Ishikawa (cell line): ENCODE measurements around the gene YBX1.

ENCODE experiments used
- CEBPB ChIP-seq: IDR thresholded peaks from 2 replicates; pipeline ENCODE4 v1.6.1; 2012
- CREB1 ChIP-seq: IDR thresholded peaks from 2 replicates; pipeline ENCODE4 v1.6.1; 2012; ENCODE audit warnings: low read depth
- EGR1 ChIP-seq: IDR thresholded peaks from 2 replicates; pipeline ENCODE4 v1.6.1; 2012
- EP300 ChIP-seq: IDR thresholded peaks from 2 replicates; pipeline ENCODE4 v1.6.1; 2012; ENCODE audit warnings: borderline replicate concordance
- FOXM1 ChIP-seq: IDR thresholded peaks from 2 replicates; pipeline ENCODE4 v1.6.1; 2012; ENCODE audit warnings: low read depth, borderline replicate concordance
- MAX ChIP-seq: IDR thresholded peaks from 2 replicates; pipeline ENCODE4 v1.6.1; 2012
- NFIC ChIP-seq: IDR thresholded peaks from 2 replicates; pipeline ENCODE4 v1.6.1; 2012
- RAD21 ChIP-seq: IDR thresholded peaks from 2 replicates; pipeline ENCODE4 v1.6.1; 2012; ENCODE audit warnings: low read depth
- REST ChIP-seq: IDR thresholded peaks from 2 replicates; pipeline ENCODE4 v1.6.1; 2012; ENCODE audit warnings: low read depth, mild to moderate bottlenecking
- TAF1 ChIP-seq: IDR thresholded peaks from 2 replicates; pipeline ENCODE4 v1.6.1; 2012; ENCODE audit warnings: low read depth, mild to moderate bottlenecking
- TCF12 ChIP-seq: IDR thresholded peaks from 2 replicates; pipeline ENCODE4 v1.6.1; 2012; ENCODE audit warnings: low read depth
- TEAD4 ChIP-seq: IDR thresholded peaks from 2 replicates; pipeline ENCODE4 v1.6.1; 2012
- USF1 ChIP-seq: IDR thresholded peaks from 2 replicates; pipeline ENCODE4 v1.6.1; 2012
- YY1 ChIP-seq: IDR thresholded peaks from 2 replicates; pipeline ENCODE4 v1.6.1; 2012; ENCODE audit warnings: low read depth
- ZBTB7A ChIP-seq: IDR thresholded peaks from 2 replicates; pipeline ENCODE4 v1.6.1; 2012; ENCODE audit warnings: low read depth

YBX1 gene

GRCh38 chr1:42736152-42736551 is 53.9 kb downstream of the YBX1 start:
- TF ChIP-seq EGR1 (no peak), EP300 (no peak), USF1 (no peak), CEBPB (no peak), MAX (no peak), ZBTB7A (no peak), YY1 (no peak), CREB1 (no peak), REST (no peak), TEAD4 (no peak), FOXM1 (no peak), TAF1 (no peak)

- TF ChIP-seq TCF12 (no peak), CEBPB (no peak), CREB1 (no peak), EGR1 (no peak), YY1 (no peak), EP300 (no peak), TEAD4 (no peak), FOXM1 (no peak), RAD21 (no peak), TAF1 (no peak), ZBTB7A (no peak), MAX (no peak), REST (no peak)
Measured at GRCh38 chr1:42736571-42737200, 54.5 kb downstream of the YBX1 start.

- TF ChIP-seq CEBPB (no peak), REST (no peak), ZBTB7A (no peak), EGR1 (no peak), YY1 (no peak), USF1 (no peak), CREB1 (no peak), TAF1 (no peak), TCF12 (no peak), TEAD4 (no peak), NFIC (no peak)
Measured at GRCh38 chr1:42737257-42737656, 55.0 kb downstream of the YBX1 start.

GRCh38 chr1:42737986-42738677 is 55.9 kb downstream of the YBX1 start:
- TF ChIP-seq TCF12 (no peak), USF1 (no peak), ZBTB7A (no peak), TAF1 (no peak), REST (no peak), TEAD4 (no peak), EP300 (no peak), RAD21 (no peak), CREB1 (no peak), YY1 (no peak), MAX (no peak), FOXM1 (no peak), CEBPB (no peak)
